OCI-LY7 (cell line): Measurements from ENCODE around the gene COL5A1. TPM values are rescaled to one million over a fixed set of nuclear protein-coding genes. Genes with fewer than 3 reads are reported as not detected.

ENCODE experiments used
- BruUV-seq: library from RNA; stranded (reverse); fragments of 400-500 nt; replicated peaks from 2 replicates; lab custom pipeline; 2021; lab: Mats Ljungman, UMichigan
- CTCF ChIA-PET: fragments of 300-600 bp; sonication (Branson Sonifier 250); formaldehyde crosslinking; loops from one replicate; lab custom pipeline; 2022; ENCODE audit warnings: antibody characterized with exemption; ENCODE audit not compliant: unreplicated experiment; lab: Charles Lee
- POLR2A ChIA-PET: fragments of 300-600 bp; sonication (Branson Sonifier 250); formaldehyde crosslinking; loops from one replicate; lab custom pipeline; 2022; ENCODE audit warnings: antibody characterized with exemption; lab: Charles Lee
- DNase-seq: peaks from one replicate; pipeline ENCODE4 v3.0.0-alpha.2; 2015; ENCODE audit warnings: low spot score
- H2AFZ ChIP-seq: fragments of 200-600 bp; sonication (generic), shearing (Covaris generic); 2 replicates; pipeline ENCODE4 v1.6.1; 2014; ENCODE audit warnings: mild to moderate bottlenecking, antibody characterized with exemption, low read length, moderate library complexity
- H3K27ac ChIP-seq: fragments of 200-600 bp; sonication (generic); 2 replicates; pipeline ENCODE4 v1.5.1; 2014; ENCODE audit warnings: mixed run types, low read depth, mild to moderate bottlenecking, moderate library complexity, low read length, inconsistent platforms; ENCODE audit not compliant: poor library complexity, severe bottlenecking
- H3K36me3 ChIP-seq: fragments of 200-600 bp; sonication (generic); 2 replicates; pipeline ENCODE4 v1.6.1; 2014; ENCODE audit warnings: mild to moderate bottlenecking, antibody characterized with exemption, low read length, moderate library complexity, mixed read lengths; ENCODE audit not compliant: insufficient read depth
- H3K4me1 ChIP-seq: fragments of 200-600 bp; sonication (generic); 2 replicates; pipeline ENCODE4 v1.5.1; 2014; ENCODE audit warnings: mild to moderate bottlenecking, low read length; ENCODE audit not compliant: insufficient read depth, poor library complexity, severe bottlenecking
- H3K4me2 ChIP-seq: fragments of 200-600 bp; sonication (generic); 2 replicates; pipeline ENCODE4 v1.6.1; 2014; ENCODE audit warnings: mild to moderate bottlenecking, low read length
- H3K4me3 ChIP-seq: fragments of 200-600 bp; sonication (generic); 2 replicates; pipeline ENCODE4 v1.5.1; 2014; ENCODE audit warnings: mild to moderate bottlenecking, low read depth, low read length; ENCODE audit not compliant: poor library complexity, severe bottlenecking
- H3K79me2 ChIP-seq: fragments of 200-600 bp; sonication (generic); 2 replicates; pipeline ENCODE4 v1.6.1; 2016; ENCODE audit warnings: low read depth, mild to moderate bottlenecking, low read length, moderate library complexity, mixed read lengths; ENCODE audit not compliant: insufficient read depth
- H3K9me2 ChIP-seq: fragments of 200-600 bp; sonication (generic); 2 replicates; pipeline ENCODE4 v1.6.1; 2016; ENCODE audit warnings: mild to moderate bottlenecking, low read length, mixed read lengths; ENCODE audit not compliant: insufficient read depth
- H3K9me3 ChIP-seq: fragments of 200-600 bp; sonication (generic); 2 replicates; pipeline ENCODE4 v1.6.1; 2014; ENCODE audit warnings: mild to moderate bottlenecking, mixed run types, low read length, mixed read lengths
- H4K20me1 ChIP-seq: fragments of 200-600 bp; sonication (generic); 2 replicates; pipeline ENCODE4 v1.6.1; 2014; ENCODE audit warnings: mild to moderate bottlenecking, antibody characterized with exemption, low read length, moderate library complexity, mixed read lengths; ENCODE audit not compliant: insufficient read depth
- EZH2phosphoT487 ChIP-seq: fragments of 200-600 bp; sonication (generic); IDR thresholded peaks from 2 replicates; pipeline ENCODE4 v1.6.1; 2018; ENCODE audit warnings: low read depth, borderline replicate concordance, mild to moderate bottlenecking, mixed run types, antibody characterized with exemption, low read length, moderate library complexity, mixed read lengths
- intact Hi-C: fragments of 100-400 bp; cut with micrococcal nuclease; formaldehyde crosslinking; loops from one replicate; pipeline ENCODE4 v1.10.0; 2022; ENCODE audit not compliant: unreplicated experiment
- total RNA-seq, 2 experiments: library from RNA; depleted of rRNA in 1 of 2; stranded (reverse); fragments of >200 nt in 1 of 2; shearing (Covaris generic) in 1 of 2; gene quantifications; 2 replicates each; pipeline ENCODE4 v1.2.3, GENCODE V29; 2014 to 2022
- TF ChIP-seq, protein P1 (sequence below): fragments of 200-600 bp; sonication (generic); conservative IDR thresholded peaks from 2 replicates; pipeline ENCODE4 v1.5.1; 2014; ENCODE audit warnings: mild to moderate bottlenecking, antibody characterized with exemption, low read length, moderate library complexity, mixed read lengths

Gene COL5A1
- total RNA-seq, 2 experiments from 2014 or later = 12.2 to 28.6 TPM

DNA sequence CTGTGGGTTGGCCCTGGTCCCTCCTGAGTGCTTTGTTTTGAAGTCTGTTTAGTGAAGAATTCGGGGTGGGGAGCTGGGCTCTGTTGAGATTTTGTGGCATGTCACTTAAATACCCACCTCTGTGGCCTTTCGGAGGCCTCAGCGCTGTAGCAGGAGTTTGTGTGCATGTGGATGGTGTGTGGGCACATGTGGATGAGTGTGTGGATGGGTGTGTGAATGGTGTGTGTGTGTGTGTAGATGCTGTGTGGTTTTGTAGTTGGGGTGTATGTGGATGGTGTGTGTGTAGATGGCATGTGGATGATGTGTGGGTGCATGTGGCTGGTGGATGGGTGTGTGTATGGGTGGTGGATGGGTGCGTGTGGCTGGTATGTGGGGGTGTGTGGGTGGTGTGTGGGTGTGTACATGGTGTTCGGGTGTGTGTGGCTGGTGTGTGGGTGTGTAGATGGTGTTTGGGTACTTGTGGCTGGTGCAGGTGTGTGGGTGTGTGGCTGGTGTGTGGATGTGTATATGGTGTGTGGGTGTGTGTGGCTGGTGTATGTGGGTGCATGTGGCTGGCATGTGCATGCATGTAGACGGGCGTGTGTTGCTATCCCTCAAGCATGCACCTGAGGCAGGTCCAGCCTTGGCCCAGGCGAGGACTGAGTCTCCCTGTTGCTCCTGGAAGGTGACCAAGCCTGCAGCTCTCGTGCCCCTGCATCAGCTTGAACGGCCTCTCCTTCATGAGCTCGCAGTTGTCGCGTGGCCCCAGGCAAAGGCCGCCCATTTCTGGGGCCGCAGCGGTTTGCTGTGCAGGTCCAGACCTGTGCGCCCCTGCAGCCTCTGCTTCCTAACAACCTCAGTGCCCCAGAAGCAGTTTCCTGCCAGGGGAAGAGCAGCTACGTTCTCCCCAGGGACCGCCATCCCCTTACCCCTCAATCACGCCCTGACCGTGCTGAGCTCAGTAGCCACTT lies 185.0 kb downstream of the COL5A1 start:
- no peaks in the 10 kb centered on the region for H3K4me1 ChIP-seq
- DNase-seq = no peak
- H3K9me3 ChIP-seq = no peaks in the 10 kb centered on the region
- no peaks in the 10 kb centered on the region for H4K20me1 ChIP-seq
- no peaks in the 10 kb centered on the region for H3K79me2 ChIP-seq
- no TSS peak for BruUV-seq
- H2AFZ ChIP-seq = no peak overlapping the region
- TF ChIP-seq, protein P1, sequence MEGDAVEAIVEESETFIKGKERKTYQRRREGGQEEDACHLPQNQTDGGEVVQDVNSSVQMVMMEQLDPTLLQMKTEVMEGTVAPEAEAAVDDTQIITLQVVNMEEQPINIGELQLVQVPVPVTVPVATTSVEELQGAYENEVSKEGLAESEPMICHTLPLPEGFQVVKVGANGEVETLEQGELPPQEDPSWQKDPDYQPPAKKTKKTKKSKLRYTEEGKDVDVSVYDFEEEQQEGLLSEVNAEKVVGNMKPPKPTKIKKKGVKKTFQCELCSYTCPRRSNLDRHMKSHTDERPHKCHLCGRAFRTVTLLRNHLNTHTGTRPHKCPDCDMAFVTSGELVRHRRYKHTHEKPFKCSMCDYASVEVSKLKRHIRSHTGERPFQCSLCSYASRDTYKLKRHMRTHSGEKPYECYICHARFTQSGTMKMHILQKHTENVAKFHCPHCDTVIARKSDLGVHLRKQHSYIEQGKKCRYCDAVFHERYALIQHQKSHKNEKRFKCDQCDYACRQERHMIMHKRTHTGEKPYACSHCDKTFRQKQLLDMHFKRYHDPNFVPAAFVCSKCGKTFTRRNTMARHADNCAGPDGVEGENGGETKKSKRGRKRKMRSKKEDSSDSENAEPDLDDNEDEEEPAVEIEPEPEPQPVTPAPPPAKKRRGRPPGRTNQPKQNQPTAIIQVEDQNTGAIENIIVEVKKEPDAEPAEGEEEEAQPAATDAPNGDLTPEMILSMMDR = no peak
- TF ChIP-seq EZH2phosphoT487 = no peak
- no peak overlapping the region for H3K4me2 ChIP-seq
- no peak overlapping the region for H3K4me3 ChIP-seq
- CTCF ChIA-PET = no interaction called here
- H3K9me2 ChIP-seq = no peaks in the 10 kb centered on the region
- intact Hi-C loops = no loop called here
- H3K27ac ChIP-seq = no peak overlapping the region
- POLR2A ChIA-PET = no interaction called here
- H3K36me3 ChIP-seq = no peaks in the 10 kb centered on the region; the same call in 1 of the 2 replicates

DNA sequence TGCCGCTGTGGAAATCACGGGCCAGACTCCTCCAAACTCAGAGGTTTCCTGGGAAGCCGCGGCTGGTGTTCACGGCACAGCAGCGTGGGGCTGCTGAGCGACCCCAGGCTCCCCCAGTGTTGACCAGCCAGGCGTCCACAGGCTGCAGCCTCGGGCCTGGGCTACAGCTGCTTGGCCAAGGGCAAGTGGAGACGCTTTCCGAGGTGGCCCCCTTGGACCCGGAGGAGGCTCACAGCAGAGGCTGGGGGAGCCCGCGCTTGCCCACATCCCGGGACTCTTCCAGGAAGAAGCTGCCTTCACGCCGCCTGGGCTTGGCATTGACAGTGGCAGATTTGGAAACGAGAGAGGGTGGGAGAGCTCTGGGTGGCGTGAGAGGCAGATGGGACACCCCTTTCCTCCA lies 186.0 kb downstream of the COL5A1 start:
- BruUV-seq = no TSS peak
- intact Hi-C loops = no loop called here
- H3K36me3 ChIP-seq = no peaks in the 10 kb centered on the region; the same call in 1 of the 2 replicates
- no peak overlapping the region for H3K4me3 ChIP-seq
- H4K20me1 ChIP-seq = no peaks in the 10 kb centered on the region
- no peak for TF ChIP-seq EZH2phosphoT487
- TF ChIP-seq, protein P1 = no peak
- H2AFZ ChIP-seq = no peak overlapping the region
- H3K4me1 ChIP-seq = no peaks in the 10 kb centered on the region
- ChIA-PET POLR2A (no interaction called here), CTCF (no interaction called here)
- no peaks in the 10 kb centered on the region for H3K79me2 ChIP-seq
- H3K27ac ChIP-seq = no peak overlapping the region
- H3K9me3 ChIP-seq = no peaks in the 10 kb centered on the region
- DNase-seq = no peak
- H3K4me2 ChIP-seq = no peak overlapping the region
- no peaks in the 10 kb centered on the region for H3K9me2 ChIP-seq

DNA sequence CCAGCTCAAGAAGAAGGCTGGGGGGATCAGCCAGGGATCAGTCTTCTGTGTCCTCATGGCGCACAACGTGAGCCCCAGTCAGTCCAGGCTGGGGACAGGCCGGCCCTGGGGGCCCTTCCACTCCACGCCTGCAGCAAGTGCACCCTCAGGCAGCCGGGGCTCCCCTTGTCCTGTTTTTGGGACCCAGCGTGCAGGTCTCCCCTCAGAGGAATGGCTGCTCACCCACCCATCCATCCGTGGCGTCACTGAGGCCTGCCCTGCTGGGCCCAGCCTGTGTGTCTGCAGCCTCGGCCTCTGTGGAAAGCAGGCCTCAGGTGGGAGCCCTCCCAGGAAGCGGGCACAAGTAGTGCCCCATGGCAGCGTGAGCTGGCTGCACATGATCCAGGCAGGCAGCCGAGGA lies 186.4 kb downstream of the COL5A1 start:
- intact Hi-C loops = no loop called here
- H3K9me2 ChIP-seq = no peaks in the 10 kb centered on the region

More for the DNA sequence above, 186.4 kb downstream of the COL5A1 start:
- Histone ChIP-seq H3K79me2 (no peaks in the 10 kb centered on the region), H3K4me2 (no peak overlapping the region), H3K4me3 (no peak overlapping the region), H3K27ac (no peak overlapping the region), H2AFZ (no peak overlapping the region), H3K4me1 (no peaks in the 10 kb centered on the region), H3K9me3 (no peaks in the 10 kb centered on the region), H4K20me1 (no peaks in the 10 kb centered on the region), H3K36me3 (no peaks in the 10 kb centered on the region; the same call in 1 of the 2 replicates)
- TF ChIP-seq, protein P1 = no peak
- DNase-seq = no peak
- ChIA-PET CTCF (no interaction called here), POLR2A (no interaction called here)
- BruUV-seq = no TSS peak
